ENCODE measurements around the gene CLDND2. TPM values are rescaled to one million over a fixed set of nuclear protein-coding genes. Genes with fewer than 3 reads are reported as not detected.

CLDND2 gene
- total RNA-seq, 2 experiments from 2014 or later: 8.5 to 10.0 TPM

GRCh38 chr19:51325161-51325976 is 43.4 kb downstream of the CLDND2 start:
- Mint-ChIP-seq H3K4me3 (no peak overlapping the region), H3K36me3 (ENCODE audit: low read depth) (no peaks in the 10 kb centered on the region), H3K27ac (no peak overlapping the region), H3K9me3 (ENCODE audit: insufficient read depth) (no peaks in the 10 kb centered on the region), H3K27me3 (ENCODE audit: low read depth) (peaks cover 45% of the 10 kb centered on the region), H3K4me1 (ENCODE audit: low read depth) (peaks cover 20% of the 10 kb centered on the region)
- POLR2A ChIA-PET: no interaction called here
- DNase-seq (peak; percentile 40), ATAC-seq (no peak)
- CTCF ChIA-PET: no interaction called here

- H3K4me1 Mint-ChIP-seq (ENCODE audit: low read depth): peaks cover 16% of the 10 kb centered on the region
- H3K36me3 Mint-ChIP-seq (ENCODE audit: low read depth): no peaks in the 10 kb centered on the region
- DNase-seq: no peak
- no peak overlapping the region for H3K27ac Mint-ChIP-seq
- ATAC-seq: no peak
- H3K9me3 Mint-ChIP-seq (ENCODE audit: insufficient read depth): no peaks in the 10 kb centered on the region
- peaks cover 45% of the 10 kb centered on the region for H3K27me3 Mint-ChIP-seq (ENCODE audit: low read depth)
- ChIA-PET CTCF (no interaction called here), POLR2A (no interaction called here)
- H3K4me3 Mint-ChIP-seq: no peak overlapping the region
Observed at GRCh38 chr19:51324167-51324481, 44.7 kb downstream of the CLDND2 start.

GRCh38 chr19:51323481-51324166 is 45.2 kb downstream of the CLDND2 start:
- CTCF ChIA-PET: no interaction called here
- H3K4me3 Mint-ChIP-seq: no peak overlapping the region
- no peak for DNase-seq
- H3K27ac Mint-ChIP-seq: no peak overlapping the region
- ATAC-seq: no peak
- H3K9me3 Mint-ChIP-seq (ENCODE audit: insufficient read depth): no peaks in the 10 kb centered on the region
- no peaks in the 10 kb centered on the region for H3K36me3 Mint-ChIP-seq (ENCODE audit: low read depth)
- POLR2A ChIA-PET: no interaction called here
- peaks cover 42% of the 10 kb centered on the region for H3K27me3 Mint-ChIP-seq (ENCODE audit: low read depth)
- peaks cover 16% of the 10 kb centered on the region for H3K4me1 Mint-ChIP-seq (ENCODE audit: low read depth)

GRCh38 chr19:51321799-51322198 is 47.0 kb downstream of the CLDND2 start:
- Mint-ChIP-seq H3K36me3 (ENCODE audit: low read depth) (no peaks in the 10 kb centered on the region), H3K9me3 (ENCODE audit: insufficient read depth) (no peaks in the 10 kb centered on the region), H3K4me3 (no peak overlapping the region), H3K27me3 (ENCODE audit: low read depth) (peaks cover 34% of the 10 kb centered on the region), H3K4me1 (ENCODE audit: low read depth) (peaks cover 12% of the 10 kb centered on the region), H3K27ac (no peak overlapping the region)
- CTCF ChIA-PET: no interaction called here
- DNase-seq: no peak
- ATAC-seq: no peak
- POLR2A ChIA-PET: no interaction called here

GRCh38 chr19:51320280-51320657 is 48.5 kb downstream of the CLDND2 start:
- H3K27ac Mint-ChIP-seq: no peak overlapping the region
- no peaks in the 10 kb centered on the region for H3K36me3 Mint-ChIP-seq (ENCODE audit: low read depth)
- peaks cover 23% of the 10 kb centered on the region for H3K27me3 Mint-ChIP-seq (ENCODE audit: low read depth)
- H3K4me3 Mint-ChIP-seq: no peak overlapping the region
- DNase-seq: no peak
- ATAC-seq: no peak
- ChIA-PET CTCF (no interaction called here), POLR2A (no interaction called here)
- peaks cover 1% of the 10 kb centered on the region for H3K4me1 Mint-ChIP-seq (ENCODE audit: low read depth)
- H3K9me3 Mint-ChIP-seq (ENCODE audit: insufficient read depth): no peaks in the 10 kb centered on the region

- H3K27ac Mint-ChIP-seq: no peak overlapping the region
- H3K9me3 Mint-ChIP-seq (ENCODE audit: insufficient read depth): no peaks in the 10 kb centered on the region
- ChIA-PET CTCF (no interaction called here), POLR2A (no interaction called here)
- H3K4me3 Mint-ChIP-seq: no peak overlapping the region
- no peak for DNase-seq
- peaks cover 23% of the 10 kb centered on the region for H3K27me3 Mint-ChIP-seq (ENCODE audit: low read depth)
- H3K36me3 Mint-ChIP-seq (ENCODE audit: low read depth): no peaks in the 10 kb centered on the region
- ATAC-seq: no peak
- H3K4me1 Mint-ChIP-seq (ENCODE audit: low read depth): peaks cover 1% of the 10 kb centered on the region
Observed at GRCh38 chr19:51319649-51320279, 49.0 kb downstream of the CLDND2 start.

- Mint-ChIP-seq H3K4me1 (ENCODE audit: low read depth) (peaks cover 1% of the 10 kb centered on the region), H3K27ac (no peak overlapping the region), H3K27me3 (ENCODE audit: low read depth) (peaks cover 19% of the 10 kb centered on the region), H3K36me3 (ENCODE audit: low read depth) (no peaks in the 10 kb centered on the region), H3K9me3 (ENCODE audit: insufficient read depth) (no peaks in the 10 kb centered on the region), H3K4me3 (no peak overlapping the region)
- no peak for DNase-seq
- no peak for ATAC-seq
- ChIA-PET POLR2A (no interaction called here), CTCF (no interaction called here)
Observed at GRCh38 chr19:51318687-51319648, 49.8 kb downstream of the CLDND2 start.

GRCh38 chr19:51317968-51318367 is 50.8 kb downstream of the CLDND2 start:
- Mint-ChIP-seq H3K4me1 (ENCODE audit: low read depth) (no peaks in the 10 kb centered on the region), H3K27ac (no peak overlapping the region), H3K4me3 (no peak overlapping the region), H3K27me3 (ENCODE audit: low read depth) (peaks cover 16% of the 10 kb centered on the region), H3K36me3 (ENCODE audit: low read depth) (no peaks in the 10 kb centered on the region), H3K9me3 (ENCODE audit: insufficient read depth) (no peaks in the 10 kb centered on the region)
- ATAC-seq (no peak), DNase-seq (no peak)
- CTCF ChIA-PET: no interaction called here
- POLR2A ChIA-PET: no interaction called here

- peaks cover 14% of the 10 kb centered on the region for H3K27me3 Mint-ChIP-seq (ENCODE audit: low read depth)
- DNase-seq: no peak
- no peak for ATAC-seq
- ChIA-PET POLR2A (no interaction called here), CTCF (no interaction called here)
- no peak overlapping the region for H3K4me3 Mint-ChIP-seq
- H3K36me3 Mint-ChIP-seq (ENCODE audit: low read depth): no peaks in the 10 kb centered on the region
- H3K27ac Mint-ChIP-seq: no peak overlapping the region
- H3K4me1 Mint-ChIP-seq (ENCODE audit: low read depth): no peaks in the 10 kb centered on the region
- no peaks in the 10 kb centered on the region for H3K9me3 Mint-ChIP-seq (ENCODE audit: insufficient read depth)
Observed at GRCh38 chr19:51317376-51317775, 51.4 kb downstream of the CLDND2 start.

Other genes with a start within 250 kb of the CLDND2 start
- under 1 TPM; 0.58 to 0.60 TPM for gene SIGLEC9, start 244.1 kb downstream of the CLDND2 start, total RNA-seq
- not detected for gene SIGLEC7, start 226.7 kb downstream of the CLDND2 start, total RNA-seq
- gene CD33, start 143.9 kb downstream of the CLDND2 start, total RNA-seq: 1 to 10 TPM; 2.3 to 4.0 TPM
- gene SIGLECL1, start 117.9 kb downstream of the CLDND2 start, total RNA-seq: not detected
- gene IGLON5, start 57.4 kb downstream of the CLDND2 start, total RNA-seq: not detected
- gene VSIG10L, start 26.9 kb downstream of the CLDND2 start, total RNA-seq: 1 to 10 TPM; 1.8 to 2.0 TPM
- gene ETFB, start 2.6 kb downstream of the CLDND2 start, total RNA-seq: 100 to 1,000 TPM; 137 to 141 TPM
- gene NKG7, start 3.7 kb upstream of the CLDND2 start, total RNA-seq: 100 to 1,000 TPM; 401 to 410 TPM
- gene LIM2, start 19.0 kb upstream of the CLDND2 start, total RNA-seq: not detected
- not detected for gene C19orf84, start 21.6 kb upstream of the CLDND2 start, total RNA-seq
- under 1 TPM; 0.83 to 0.92 TPM for gene SIGLEC10, start 48.6 kb upstream of the CLDND2 start, total RNA-seq
- not detected for gene SIGLEC8, start 89.5 kb upstream of the CLDND2 start, total RNA-seq
- gene CEACAM18, start 109.5 kb upstream of the CLDND2 start, total RNA-seq: not detected
- under 1 TPM; 0.34 to 0.53 TPM for gene SIGLEC12, start 132.8 kb upstream of the CLDND2 start, total RNA-seq
- gene SIGLEC6, start 162.7 kb upstream of the CLDND2 start, total RNA-seq: under 1 TPM in 1 of 2 experiments, not detected in 1; 0.29 TPM
- gene ZNF175, start 202.3 kb upstream of the CLDND2 start, total RNA-seq: 1 to 10 TPM; 8.4 to 9.7 TPM